ENCODE results near the gene CTRL.

GRCh38 chr16:67902831-67903230 lies 28.8 kb downstream of the CTRL start:
- TF ChIP-seq ZNF629 (tag by site-specific recombination; IDR thresholded peaks at IDR 0.05) = no peak
- no peak for TF ChIP-seq ZNF24 (tag by site-specific recombination; IDR thresholded peaks at IDR 0.05)
- TF ChIP-seq ZNF274 (IDR thresholded peaks at IDR 0.05; ENCODE audit: low read length) = no peak
- no peak for TF ChIP-seq ZNF274 (tag by site-specific recombination; IDR thresholded peaks at IDR 0.05; ENCODE audit: borderline replicate concordance)
- no peak for TF ChIP-seq ZBTB21 (tag by site-specific recombination; IDR thresholded peaks at IDR 0.05)
- no peak for TF ChIP-seq ZNF747 (tag by site-specific recombination; IDR thresholded peaks at IDR 0.05)
- TF ChIP-seq CTCF (tag by site-specific recombination; IDR thresholded peaks at IDR 0.05) = no peak

All from HEK293 (cell line).